H1 (cell line): ENCODE results near the gene GMNN. TPM values are rescaled to one million over a fixed set of nuclear protein-coding genes. Genes with fewer than 3 reads are reported as not detected.

Source experiments
- CTCF ChIA-PET: fragments of 300-600 bp; sonication (Branson Sonifier 250); formaldehyde crosslinking; loops from one replicate; lab custom pipeline; 2021; ENCODE audit not compliant: partially characterized antibody; lab: Charles Lee
- POLR2A ChIA-PET: fragments of 300-600 bp; sonication (Branson Sonifier 250); formaldehyde crosslinking; loops from one replicate; lab custom pipeline; 2021; ENCODE audit warnings: inconsistent platforms; ENCODE audit not compliant: partially characterized antibody; lab: Charles Lee
- DNase-seq, 2 experiments: peaks; one replicate each; pipeline versions ENCODE4 v3.0.0 to v3.0.0-alpha.2; 2010 to 2022; ENCODE audit warnings: low spot score in 2 of 2, low read depth in 1 of 2, mixed read lengths in 1 of 2
- FAIRE-seq: peaks from 2 replicates; lab custom pipeline; 2011; peaks lifted over from hg19 to GRCh38; lab: Jason Lieb, UNC
- H2AFZ ChIP-seq: 2 replicates; pipeline ENCODE4 v1.8.1; 2012; ENCODE audit warnings: low read length, inconsistent platforms
- H2AK5ac ChIP-seq: 2 replicates; pipeline ENCODE4 v1.6.1; 2013; ENCODE audit warnings: low read depth, low read length
- H2BK120ac ChIP-seq: replicated peaks from 2 replicates; pipeline ENCODE3; 2013; ENCODE audit warnings: low read depth, low read length, inconsistent platforms
- H2BK12ac ChIP-seq: 2 replicates; pipeline ENCODE4 v1.6.1; 2013; ENCODE audit warnings: low read depth, low read length
- H2BK15ac ChIP-seq: 2 replicates; pipeline ENCODE4 v1.6.1; 2013; ENCODE audit warnings: low read length
- H2BK20ac ChIP-seq: 2 replicates; pipeline ENCODE4 v1.6.1; 2013; ENCODE audit warnings: low read length
- H2BK5ac ChIP-seq: 2 replicates; pipeline ENCODE4 v1.6.1; 2013; ENCODE audit warnings: low read depth, low read length
- H3K14ac ChIP-seq: 2 replicates; pipeline ENCODE4 v1.6.1; 2013; ENCODE audit warnings: inconsistent platforms; ENCODE audit not compliant: insufficient read length
- H3K18ac ChIP-seq: 2 replicates; pipeline ENCODE4 v1.6.1; 2013; ENCODE audit warnings: low read length; ENCODE audit errors: extremely low read depth
- H3K23ac ChIP-seq: 2 replicates; pipeline ENCODE4 v1.6.1; 2013; ENCODE audit warnings: inconsistent platforms; ENCODE audit not compliant: insufficient read length
- H3K23me2 ChIP-seq: 2 replicates; pipeline ENCODE4 v1.6.1; 2013; ENCODE audit warnings: low read depth, low read length
- H3K27ac ChIP-seq: 2 replicates; pipeline ENCODE4 v1.6.1; 2011; ENCODE audit warnings: low read depth, low read length, inconsistent platforms
- H3K27me3 ChIP-seq, 4 experiments: replicated peaks in 1 of 4; 1 replicate in 1 of 4; 2 replicates in 3 of 4; pipeline versions ENCODE4 v1.6.1 to v1.8.1; 2011 to 2013; ENCODE audit warnings: low read length in 3 of 4, mild to moderate bottlenecking in 3 of 4, inconsistent platforms in 2 of 4, mixed read lengths in 2 of 4, moderate library complexity in 1 of 4; ENCODE audit not compliant: control insufficient read depth in 3 of 4, insufficient read depth in 3 of 4; ENCODE audit errors: extremely low read depth in 1 of 4
- H3K36me3 ChIP-seq, 4 experiments: 2 replicates each; pipeline versions ENCODE4 v1.6.1 to v1.8.1; 2011 to 2013; ENCODE audit warnings: mild to moderate bottlenecking in 4 of 4, low read length in 3 of 4, moderate library complexity in 2 of 4, control low read depth in 1 of 4, inconsistent platforms in 1 of 4; ENCODE audit not compliant: insufficient read depth in 4 of 4, control insufficient read depth in 2 of 4
- H3K4ac ChIP-seq: replicated peaks from 2 replicates; pipeline ENCODE3; 2013; ENCODE audit warnings: low read length, low read depth, mixed read lengths, inconsistent platforms; ENCODE audit not compliant: insufficient read length
- H3K4me1 ChIP-seq, 4 experiments: replicated peaks in 1 of 4; 1 replicate in 1 of 4; 2 replicates in 3 of 4; pipeline versions ENCODE4 v1.6.1 to v1.8.1; 2011 to 2013; ENCODE audit warnings: low read length in 3 of 4, inconsistent platforms in 2 of 4, mixed read lengths in 1 of 4; ENCODE audit not compliant: insufficient read depth in 4 of 4, control insufficient read depth in 3 of 4
- H3K4me2 ChIP-seq, 2 experiments: 2 replicates each; pipeline versions ENCODE4 v1.6.1 to v1.8.1; 2011 to 2013; ENCODE audit warnings: low read depth in 2 of 2, low read length in 2 of 2, control low read depth in 1 of 2, inconsistent platforms in 1 of 2, mild to moderate bottlenecking in 1 of 2; ENCODE audit not compliant: insufficient read depth in 1 of 2
- H3K4me3 ChIP-seq, 4 experiments: fragments of 200-600, 300-600 bp in 1 of 4; sonication (generic), shearing (Covaris generic), sonication (Bioruptor Twin) in 1 of 4; 2 replicates each; pipeline versions ENCODE4 v1.5.1 to v1.8.1; 2011 to 2016; ENCODE audit warnings: low read length in 4 of 4, low read depth in 3 of 4, control low read depth in 2 of 4, inconsistent platforms in 2 of 4, mild to moderate bottlenecking in 2 of 4, mixed read lengths in 1 of 4, moderate library complexity in 1 of 4; ENCODE audit not compliant: insufficient read depth in 2 of 4; ENCODE audit errors: extremely low read depth in 1 of 4
- H3K56ac ChIP-seq: replicated peaks from 2 replicates; pipeline ENCODE3; 2013; ENCODE audit warnings: low read depth, mild to moderate bottlenecking, mixed read lengths, low read length, inconsistent platforms; ENCODE audit not compliant: insufficient read length
- H3K79me1 ChIP-seq: 2 replicates; pipeline ENCODE4 v1.6.1; 2013; ENCODE audit warnings: low read depth, low read length, control low read depth
- H3K79me2 ChIP-seq, 2 experiments: 2 replicates each; pipeline versions ENCODE4 v1.6.1 to v1.8.1; 2012 to 2013; ENCODE audit warnings: low read length in 2 of 2, mild to moderate bottlenecking in 2 of 2, inconsistent platforms in 1 of 2; ENCODE audit not compliant: insufficient read depth in 2 of 2, control insufficient read depth in 1 of 2
- H3K9ac ChIP-seq, 4 experiments: replicated peaks in 1 of 4; 1 replicate in 1 of 4; 2 replicates in 3 of 4; pipeline versions ENCODE4 v1.6.1 to v1.8.1; 2011 to 2013; ENCODE audit warnings: low read depth in 3 of 4, low read length in 3 of 4, control low read depth in 2 of 4, mild to moderate bottlenecking in 2 of 4, moderate library complexity in 2 of 4, inconsistent platforms in 1 of 4; ENCODE audit errors: extremely low read depth in 1 of 4
- H3K9me3 ChIP-seq, 2 experiments: 2 replicates each; pipeline versions ENCODE4 v1.6.1 to v1.8.1; 2012 to 2013; ENCODE audit warnings: mild to moderate bottlenecking in 2 of 2, moderate library complexity in 2 of 2, control low read depth in 1 of 2, inconsistent platforms in 1 of 2, low read depth in 1 of 2, low read length in 1 of 2, mixed read lengths in 1 of 2; ENCODE audit not compliant: insufficient read depth in 2 of 2
- H4K20me1 ChIP-seq, 2 experiments: replicated peaks in 1 of 2; 2 replicates each; pipeline versions ENCODE3 to v1.8.1; 2011 to 2013; ENCODE audit warnings: inconsistent platforms in 2 of 2, low read length in 2 of 2, mild to moderate bottlenecking in 1 of 2; ENCODE audit not compliant: insufficient read depth in 2 of 2, control insufficient read depth in 1 of 2
- H4K5ac ChIP-seq: 2 replicates; pipeline ENCODE4 v1.6.1; 2013; ENCODE audit warnings: low read length, low read depth, mixed read lengths, inconsistent platforms; ENCODE audit not compliant: insufficient read length
- H4K8ac ChIP-seq: 2 replicates; pipeline ENCODE4 v1.8.0; 2013; ENCODE audit warnings: mild to moderate bottlenecking, moderate library complexity, low read length, inconsistent platforms; ENCODE audit not compliant: insufficient read depth; ENCODE audit errors: extremely low read depth
- H4K91ac ChIP-seq: replicated peaks from 2 replicates; pipeline ENCODE3; 2013; ENCODE audit warnings: low read length, mixed read lengths, inconsistent platforms; ENCODE audit not compliant: insufficient read length
- BCL11A ChIP-seq, 2 experiments: IDR thresholded peaks; one replicate each; pipeline ENCODE4 v1.6.1; 2011; ENCODE audit warnings: low read depth in 2 of 2, low read length in 2 of 2, mild to moderate bottlenecking in 2 of 2
- BRCA1 ChIP-seq: IDR thresholded peaks from 2 replicates; pipeline ENCODE4 v1.6.1; 2012; ENCODE audit warnings: low read depth, low read length, improper control_type of control experiment
- CREB1 ChIP-seq: IDR thresholded peaks from 2 replicates; pipeline ENCODE4 v1.6.1; 2012; ENCODE audit warnings: inconsistent platforms
- EZH2 ChIP-seq: fragments of 200-600 bp; sonication (generic); IDR thresholded peaks from 2 replicates; pipeline ENCODE4 v1.7.1; 2012; ENCODE audit warnings: low read depth, mild to moderate bottlenecking, moderate library complexity, low read length, inconsistent platforms; ENCODE audit not compliant: severe bottlenecking
- GABPA ChIP-seq: IDR thresholded peaks from 2 replicates; pipeline ENCODE4 v1.6.1; 2011; ENCODE audit warnings: mild to moderate bottlenecking, low read length, moderate library complexity, borderline replicate concordance; ENCODE audit not compliant: insufficient read depth
- JUN ChIP-seq: IDR thresholded peaks from 2 replicates; pipeline ENCODE4 v1.6.1; 2011; ENCODE audit warnings: low read depth, mild to moderate bottlenecking, improper control_type of control experiment, low read length
- MAFK ChIP-seq: IDR thresholded peaks from 2 replicates; pipeline ENCODE4 v1.6.1; 2012; ENCODE audit warnings: low read depth, mild to moderate bottlenecking, improper control_type of control experiment, low read length
- MAX ChIP-seq: IDR thresholded peaks from 2 replicates; pipeline ENCODE4 v1.6.1; 2012; ENCODE audit warnings: inconsistent platforms
- NRF1 ChIP-seq: IDR thresholded peaks from 2 replicates; pipeline ENCODE4 v1.6.1; 2011; ENCODE audit warnings: mild to moderate bottlenecking, low read depth, low read length, improper control_type of control experiment
- POLR2AphosphoS5 ChIP-seq: IDR thresholded peaks from 2 replicates; pipeline ENCODE4 v1.6.1; 2011; ENCODE audit warnings: low read depth, low read length
- POU5F1 ChIP-seq: IDR thresholded peaks from 2 replicates; pipeline ENCODE4 v1.6.1; 2011; ENCODE audit warnings: low read depth, mild to moderate bottlenecking, low read length, moderate library complexity
- SP1 ChIP-seq: IDR thresholded peaks from 2 replicates; pipeline ENCODE4 v1.6.1; 2011; ENCODE audit warnings: low read depth, low read length
- SUZ12 ChIP-seq: fragments of 200-600 bp; sonication (generic); IDR thresholded peaks from 2 replicates; pipeline ENCODE4 v1.6.1; 2012; ENCODE audit warnings: mild to moderate bottlenecking, inconsistent platforms, low read length, moderate library complexity, mixed read lengths
- TBP ChIP-seq: IDR thresholded peaks from 2 replicates; pipeline ENCODE4 v1.6.1; 2011; ENCODE audit warnings: low read depth, low read length, improper control_type of control experiment
- TCF12 ChIP-seq: IDR thresholded peaks from 2 replicates; pipeline ENCODE4 v1.6.1; 2011; ENCODE audit warnings: low read depth, mild to moderate bottlenecking, low read length
- YY1 ChIP-seq: IDR thresholded peaks from 2 replicates; pipeline ENCODE4 v1.6.1; 2011; ENCODE audit warnings: low read depth, mild to moderate bottlenecking, low read length
- WGBS, 2 experiments: shearing (Covaris generic) in 1 of 2; methylation state at CpG; one replicate each; pipeline versions ENCODE4 v1.1.6 to v1.1.7; 2013 to 2015; ENCODE audit warnings: low lambda C conversion rate in 2 of 2, mixed read lengths in 2 of 2, inconsistent platforms in 1 of 2, low coverage in 1 of 2, missing lambda C conversion rate in 1 of 2; ENCODE audit not compliant: insufficient replicate concordance in 2 of 2, insufficient coverage in 1 of 2, insufficient read length in 1 of 2; ENCODE audit errors: extremely low coverage in 1 of 2, missing lambda C conversion rate in 1 of 2; 5-methylcytosine and 5-hydroxymethylcytosine counted together
- polyA plus RNA-seq, 7 experiments: library from polyadenylated mRNA; depleted of rRNA in 3 of 7; stranded (reverse) in 5 of 7; unstranded in 2 of 7; fragments of >200 nt in 5 of 7; fragments of 200-250 nt in 2 of 7; gene quantifications; 1 replicate in 5 of 7; 2 replicates in 1 of 7; 4 replicates in 1 of 7; pipeline versions ENCODE4 v1.2.1 to v1.2.3, GENCODE V29; 2011 to 2013; ENCODE audit warnings: missing spikeins in 2 of 7, mixed read lengths in 2 of 7
- total RNA-seq: library from RNA; stranded (reverse); fragmentation: NEBNext Ultra II Directional; extraction: Animal tissue kit (Norgen Biotek cat#: 25700); gene quantifications from 2 replicates; pipeline ENCODE4 v1.2.1, GENCODE V29; 2021

The GMNN gene
- total and polyA plus RNA-seq, 2 of the 8 experiments (the other 6 are each of a cell fraction or from before 2014, with no cell fraction given): 65.9 to 101 TPM

GRCh38 chr6:24742216-24742738 is 32.5 kb upstream of the GMNN start:
- Histone ChIP-seq H3K27ac (no peak overlapping the region), H3K4me2 (no peak overlapping the region), H3K27me3 (no peaks in the 10 kb centered on the region), H4K8ac (no peak overlapping the region), H3K18ac (no peak overlapping the region), H3K9ac (no peak overlapping the region), H3K4me3 (no peak overlapping the region), H2BK15ac (no peak overlapping the region), H3K79me1 (no peaks in the 10 kb centered on the region), H3K14ac (no peak overlapping the region), H2BK120ac (no peak overlapping the region), H3K79me2 (no peaks in the 10 kb centered on the region), H3K4ac (no peak overlapping the region), H2AK5ac (no peak overlapping the region), H3K23ac (no peak overlapping the region), H2AFZ (no peak overlapping the region), H3K36me3 (no peaks in the 10 kb centered on the region), H2BK12ac (no peak overlapping the region), H4K91ac (no peak overlapping the region), H4K5ac (no peak overlapping the region), H2BK20ac (no peak overlapping the region), H2BK5ac (no peak overlapping the region), H3K4me1 (no peaks in the 10 kb centered on the region), H4K20me1 (no peaks in the 10 kb centered on the region), H3K23me2 (no peaks in the 10 kb centered on the region), H3K56ac (no peak overlapping the region), H3K9me3 (no peaks in the 10 kb centered on the region)
- POLR2A ChIA-PET: interaction anchor here (1.6 kb wide), 1 partner anchor 8 kb away, joined by 3 read pairs; no protein-coding TSS in a partner anchor
- no peak for DNase-seq
- 88% methylated on average over 5 of the region's 5 CpGs; no CpG with 5 or more reads in 1 of the 2 experiments for WGBS, 2 experiments
- FAIRE-seq: no peak
- CTCF ChIA-PET: interaction anchor here (1.0 to 1.2 kb wide), 2 partner anchors 167 to 250 kb away, joined by 3 read pairs; no protein-coding TSS in a partner anchor
- TF ChIP-seq TBP: no peak
- TF ChIP-seq TCF12: no peak
- TF ChIP-seq SUZ12: no peak
- no peak for TF ChIP-seq POU5F1
- no peak for TF ChIP-seq BCL11A (IDR thresholded peaks at IDR 0.05; ENCODE audit: low read depth in 2 of 2, low read length in 2 of 2)
- no peak for TF ChIP-seq SP1
- no peak for TF ChIP-seq JUN
- TF ChIP-seq YY1: no peak
- TF ChIP-seq GABPA: no peak
- TF ChIP-seq BRCA1: no peak
- no peak for TF ChIP-seq EZH2
- TF ChIP-seq MAX: no peak
- TF ChIP-seq CREB1: no peak
- TF ChIP-seq POLR2AphosphoS5: no peak
- no peak for TF ChIP-seq NRF1
- TF ChIP-seq MAFK: no peak
